Upper lobe of right lung (tissue), 1 donor: ENCODE data around the gene ECE1. TPM values are rescaled to one million over a fixed set of nuclear protein-coding genes. Genes with fewer than 3 reads are reported as not detected.

Experiments used
- ATAC-seq: fragments of 200-7000 bp; cut with Tn5 transposase; one replicate; pipeline ENCODE4 v1.9.1; 2020; ENCODE audit warnings: mild to moderate bottlenecking, moderate library complexity
- DNase-seq: peaks from one replicate; pipeline ENCODE4 v3.0.0-alpha.2; 2020
- H3K27ac ChIP-seq: fragments of 200-600 bp; one replicate; pipeline ENCODE4 v1.8.0; 2022
- H3K27me3 ChIP-seq: fragments of 200-600 bp; one replicate; pipeline ENCODE4 v1.8.0; 2022; ENCODE audit warnings: mild to moderate bottlenecking
- H3K36me3 ChIP-seq: fragments of 200-600 bp; one replicate; pipeline ENCODE4 v1.8.0; 2022
- H3K4me1 ChIP-seq: fragments of 200-600 bp; one replicate; pipeline ENCODE4 v1.8.0; 2022
- H3K4me3 ChIP-seq: fragments of 200-600 bp; one replicate; pipeline ENCODE4 v1.8.0; 2022; ENCODE audit warnings: mild to moderate bottlenecking
- H3K9me3 ChIP-seq: fragments of 200-600 bp; one replicate; pipeline ENCODE4 v1.8.0; 2022
- intact Hi-C: fragments of 100-400 bp; cut with DNase I; formaldehyde crosslinking; loops from one replicate; pipeline ENCODE4 v1.11.0; 2022
- long read RNA-seq: library from polyadenylated mRNA; unstranded; transcript quantifications from one replicate; pipeline ENCODE4 v2.0.0, GENCODE V29; 2021
- total RNA-seq: library from RNA; stranded (reverse); fragmentation: NEBNext Ultra II Directional; extraction: Animal tissue kit (Norgen Biotek cat#: 25700); gene quantifications from one replicate; pipeline ENCODE4 v1.2.1, GENCODE V29; 2021
- TF ChIP-seq, protein P1 (sequence below): fragments of 200-600 bp; IDR thresholded peaks from one replicate; pipeline ENCODE4 v1.8.0; 2022; ENCODE audit warnings: antibody characterized with exemption
- donor health status: DM: no; HTN: yes; CAD: no; lungs with severe emphysema.

The ECE1 gene
- 108 TPM for total RNA-seq
- long read RNA-seq, full-length matches to known transcripts, result 135 of 246 reads
- long read RNA-seq, partial matches to known transcripts, result 37 of 246 reads
- long read RNA-seq, other reads (novel, unspliced or antisense), result 74 of 246 reads

DNA sequence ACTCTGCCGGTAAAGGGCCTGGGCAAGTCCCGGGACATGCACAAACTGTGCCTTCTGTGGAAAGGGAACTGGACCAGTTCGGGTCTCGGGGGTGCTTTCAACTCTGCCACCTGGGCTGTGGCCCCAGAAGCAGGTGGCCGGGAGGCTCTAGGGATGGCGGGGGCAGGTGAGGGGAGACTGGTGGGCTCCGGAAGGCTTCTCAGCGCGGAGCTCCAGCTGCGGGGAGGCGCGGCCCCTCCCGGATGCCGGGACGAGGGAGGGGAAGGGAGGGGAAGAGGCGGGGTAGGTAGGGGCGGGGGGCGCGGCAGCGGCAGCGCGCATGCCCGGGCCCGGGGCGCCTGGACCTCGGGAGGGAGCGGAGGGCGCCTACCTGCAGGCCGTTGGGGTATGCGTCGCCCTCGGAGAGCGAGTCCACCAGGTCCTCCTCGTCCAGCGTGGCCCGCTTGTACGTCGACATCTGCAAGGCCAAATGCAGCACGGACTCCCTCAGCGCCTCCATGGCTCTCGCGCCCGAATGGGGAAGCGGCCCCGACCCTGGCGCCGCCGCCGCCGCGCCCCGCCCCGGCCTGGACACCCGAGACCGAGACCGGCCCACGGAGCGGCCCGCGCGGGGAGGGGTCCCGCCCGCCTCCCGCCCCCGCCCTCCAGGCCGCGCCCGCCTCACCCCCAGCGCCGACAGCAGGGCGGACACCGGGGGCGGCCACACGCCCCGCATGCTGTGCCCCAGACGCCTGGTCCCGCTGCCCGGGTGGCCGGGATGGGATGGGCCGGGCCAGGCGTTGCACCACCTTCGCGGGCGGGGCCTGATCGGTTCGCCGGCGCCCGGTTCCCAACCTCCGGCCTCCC lies at the start of gene ECE1:
TSS of gene ECE1 (minus strand) at position 764 of the 846 bp plus-strand sequence. CDS start at position 715, 49 bp downstream.
- peak; percentile 71 for ATAC-seq
- Histone ChIP-seq H3K27me3 (no peaks in the 10 kb centered on the region), H3K27ac (peak within 1 kb of the TSS; percentile 44), H3K4me1 (peaks cover 38% of the 10 kb centered on the region), H3K4me3 (peak within 1 kb of the TSS; percentile 66), H3K9me3 (no peaks in the 10 kb centered on the region), H3K36me3 (no peaks in the 10 kb centered on the region)
- DNase-seq, result peak; percentile 80
- TF ChIP-seq, protein P1, sequence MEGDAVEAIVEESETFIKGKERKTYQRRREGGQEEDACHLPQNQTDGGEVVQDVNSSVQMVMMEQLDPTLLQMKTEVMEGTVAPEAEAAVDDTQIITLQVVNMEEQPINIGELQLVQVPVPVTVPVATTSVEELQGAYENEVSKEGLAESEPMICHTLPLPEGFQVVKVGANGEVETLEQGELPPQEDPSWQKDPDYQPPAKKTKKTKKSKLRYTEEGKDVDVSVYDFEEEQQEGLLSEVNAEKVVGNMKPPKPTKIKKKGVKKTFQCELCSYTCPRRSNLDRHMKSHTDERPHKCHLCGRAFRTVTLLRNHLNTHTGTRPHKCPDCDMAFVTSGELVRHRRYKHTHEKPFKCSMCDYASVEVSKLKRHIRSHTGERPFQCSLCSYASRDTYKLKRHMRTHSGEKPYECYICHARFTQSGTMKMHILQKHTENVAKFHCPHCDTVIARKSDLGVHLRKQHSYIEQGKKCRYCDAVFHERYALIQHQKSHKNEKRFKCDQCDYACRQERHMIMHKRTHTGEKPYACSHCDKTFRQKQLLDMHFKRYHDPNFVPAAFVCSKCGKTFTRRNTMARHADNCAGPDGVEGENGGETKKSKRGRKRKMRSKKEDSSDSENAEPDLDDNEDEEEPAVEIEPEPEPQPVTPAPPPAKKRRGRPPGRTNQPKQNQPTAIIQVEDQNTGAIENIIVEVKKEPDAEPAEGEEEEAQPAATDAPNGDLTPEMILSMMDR, result no peak
- intact Hi-C loops, result no loop called here

DNA sequence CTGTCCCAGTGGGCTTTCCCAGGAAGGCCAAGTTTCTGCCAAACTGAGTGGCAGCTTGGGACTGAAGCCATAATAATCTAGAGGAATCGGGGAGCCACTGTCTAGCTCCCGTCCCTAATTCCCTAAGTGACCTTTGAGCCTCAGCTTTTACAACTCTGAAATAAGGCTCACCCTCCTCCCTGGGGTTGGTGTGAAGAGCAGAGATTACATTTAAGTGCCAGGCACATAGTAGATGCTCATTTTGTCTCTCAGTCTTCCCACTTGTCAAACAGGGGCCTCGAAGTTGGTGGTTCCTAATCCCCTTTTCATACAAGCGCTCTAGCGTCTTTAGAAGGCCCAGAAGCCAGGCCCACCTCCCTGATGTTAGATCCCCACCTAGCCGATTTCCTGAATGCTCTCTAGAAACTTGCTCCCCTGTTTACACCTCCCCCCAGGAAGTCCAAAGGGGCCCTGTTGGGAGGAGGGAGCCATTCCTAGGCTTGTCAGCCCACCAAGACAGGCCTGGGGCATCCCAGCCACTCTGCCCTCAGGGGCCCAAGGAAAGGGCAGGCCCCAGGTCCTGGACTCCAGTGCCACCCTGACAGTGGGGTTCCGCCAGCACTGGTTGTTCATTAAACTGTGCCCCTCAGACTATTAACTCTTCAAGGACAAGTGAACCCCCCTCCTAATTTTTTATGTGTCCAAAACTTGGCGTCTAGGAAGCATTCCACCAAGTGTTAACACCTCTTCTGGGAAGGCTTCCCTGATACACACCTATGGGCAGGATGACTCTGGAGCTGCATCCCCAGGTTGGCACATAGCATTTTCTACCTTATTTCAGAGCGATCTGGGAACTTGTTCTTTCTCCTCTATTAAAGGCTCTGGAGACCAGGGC lies 49.3 kb upstream of the ECE1 start:
- peaks cover 75% of the 10 kb centered on the region for H3K4me1 ChIP-seq
- no peak overlapping the region for H3K4me3 ChIP-seq
- H3K27me3 ChIP-seq, result no peaks in the 10 kb centered on the region
- no peak for ATAC-seq
- H3K27ac ChIP-seq, result peak overlapping the region; percentile 71
- no peaks in the 10 kb centered on the region for H3K9me3 ChIP-seq
- no peak for DNase-seq
- intact Hi-C loops, result loop anchor here (10.0 kb wide), 1 partner anchor 75 kb away; no protein-coding TSS in a partner anchor
- no peaks in the 10 kb centered on the region for H3K36me3 ChIP-seq
- TF ChIP-seq, protein P1, result no peak

DNA sequence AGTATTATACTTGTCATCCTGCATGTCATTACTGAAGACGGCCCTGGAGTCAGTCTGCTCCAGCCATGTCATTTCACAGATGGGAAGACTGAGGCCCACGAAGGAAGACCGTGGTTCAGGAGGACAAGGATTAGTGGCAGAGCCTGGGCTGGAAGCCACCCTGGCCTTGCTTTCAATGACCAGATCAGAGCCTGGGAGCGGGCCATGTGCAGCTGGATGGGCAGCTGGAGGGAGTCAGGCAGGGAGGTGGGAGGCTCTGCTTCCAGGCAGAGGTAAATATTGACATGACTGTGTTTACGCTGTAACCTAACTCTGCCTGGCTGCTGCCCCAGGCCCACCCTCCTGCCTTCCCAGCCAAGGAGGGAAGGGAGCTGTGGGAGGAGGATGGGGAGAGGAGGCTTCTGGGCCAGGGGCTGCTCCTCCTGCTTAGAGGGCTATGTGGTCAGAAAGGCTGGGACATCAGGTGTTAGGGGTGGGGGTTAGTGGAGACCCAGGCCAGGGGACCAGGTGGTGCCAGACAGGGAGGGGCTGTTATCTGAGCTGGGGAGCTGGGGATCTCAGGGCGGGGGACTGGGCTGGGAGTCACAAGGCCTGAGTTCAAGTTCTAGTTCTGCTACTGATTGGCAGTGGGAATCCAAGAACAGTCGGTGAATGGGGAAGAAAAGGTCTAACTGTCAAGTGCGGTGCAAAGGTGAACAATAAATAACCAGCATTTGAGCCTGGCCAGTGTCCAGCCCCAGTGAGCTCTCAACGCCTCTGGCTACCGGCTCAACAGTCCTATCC lies 48.5 kb upstream of the ECE1 start:
- no peak for DNase-seq

DNA sequence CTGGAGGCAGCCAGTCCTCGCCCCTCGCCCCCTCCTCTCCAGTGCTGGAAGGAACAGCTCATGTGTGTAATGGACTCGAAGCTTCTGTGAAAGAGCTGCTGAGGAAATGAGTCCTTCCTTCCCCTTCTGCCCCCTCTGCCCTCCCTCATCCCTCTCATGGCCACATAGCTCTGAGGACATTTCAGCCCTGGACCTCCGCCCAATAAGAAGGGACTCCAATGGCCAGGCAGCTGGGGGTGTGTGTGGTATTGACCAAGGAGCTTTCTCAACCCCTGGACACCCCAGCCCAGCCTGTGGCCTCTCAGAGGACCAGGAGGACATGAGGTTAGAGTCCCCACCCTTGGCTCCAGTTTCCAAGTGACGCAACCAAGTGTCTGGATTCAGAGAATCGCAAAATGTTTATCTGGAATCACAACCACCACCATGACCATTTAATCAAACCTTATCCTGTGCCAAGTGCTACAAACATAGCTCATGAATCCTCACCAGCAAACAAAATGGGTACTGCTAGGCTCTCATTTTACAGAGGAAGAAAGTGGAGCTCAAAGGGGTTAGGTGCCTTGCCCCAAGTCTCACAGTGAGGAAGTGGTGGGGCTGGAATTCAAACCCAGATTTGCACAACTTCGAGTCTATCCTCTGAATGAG lies 47.8 kb upstream of the ECE1 start:
- ATAC-seq (peak; percentile 66), DNase-seq (peak; percentile 78)
- Histone ChIP-seq H3K4me3 (no peak overlapping the region), H3K27ac (peak overlapping the region; percentile 71), H3K4me1 (peaks cover 83% of the 10 kb centered on the region), H3K36me3 (no peaks in the 10 kb centered on the region), H3K27me3 (no peaks in the 10 kb centered on the region), H3K9me3 (no peaks in the 10 kb centered on the region)
- TF ChIP-seq, protein P1, result no peak
- intact Hi-C loops, result loop anchor here (10.0 kb wide), 1 partner anchor 73 kb away; no protein-coding TSS in a partner anchor

More for the DNA sequence above, 48.5 kb upstream of the ECE1 start:
- Histone ChIP-seq H3K27ac (peak overlapping the region; percentile 71), H3K36me3 (no peaks in the 10 kb centered on the region), H3K4me1 (peaks cover 82% of the 10 kb centered on the region), H3K4me3 (no peak overlapping the region), H3K27me3 (no peaks in the 10 kb centered on the region), H3K9me3 (no peaks in the 10 kb centered on the region)
- intact Hi-C loops, result loop anchor here (10.0 kb wide), 1 partner anchor 74 kb away; no protein-coding TSS in a partner anchor
- ATAC-seq, result no peak
- TF ChIP-seq, protein P1, result no peak
